IPS DF 6.9 (cell line): ENCODE data around the gene KCNJ10.

ENCODE experiments used
- DNase-seq: peaks from one replicate; pipeline ENCODE4 v3.0.0-alpha.2; 2013; ENCODE audit warnings: low read depth, low spot score
- H3K27ac ChIP-seq: one replicate; pipeline ENCODE4 v1.5.1; 2013; ENCODE audit warnings: low read length, control low read depth
- H3K27me3 ChIP-seq: 2 replicates; pipeline ENCODE4 v1.6.1; 2013; ENCODE audit warnings: mild to moderate bottlenecking, low read length; ENCODE audit not compliant: control insufficient read depth, insufficient read depth
- H3K36me3 ChIP-seq: 2 replicates; pipeline ENCODE4 v1.6.1; 2013; ENCODE audit warnings: low read length; ENCODE audit not compliant: control insufficient read depth, insufficient read depth
- H3K4me1 ChIP-seq: 2 replicates; pipeline ENCODE4 v1.6.1; 2013; ENCODE audit warnings: low read length; ENCODE audit not compliant: control insufficient read depth, insufficient read depth
- H3K4me3 ChIP-seq: 2 replicates; pipeline ENCODE4 v1.5.1; 2013; ENCODE audit warnings: mild to moderate bottlenecking, low read length
- H3K9me3 ChIP-seq: 2 replicates; pipeline ENCODE4 v1.6.1; 2013; ENCODE audit warnings: low read length, inconsistent platforms; ENCODE audit not compliant: control insufficient read depth, insufficient read depth
- WGBS: extraction: QIAGEN DNeasy Blood & Tissue Kit; methylation state at CpG from one replicate; pipeline ENCODE4 v1.1.7; 2013; ENCODE audit warnings: mixed read lengths, missing lambda C conversion rate; ENCODE audit not compliant: insufficient read length, insufficient coverage; 5-methylcytosine and 5-hydroxymethylcytosine counted together

The KCNJ10 gene

DNA sequence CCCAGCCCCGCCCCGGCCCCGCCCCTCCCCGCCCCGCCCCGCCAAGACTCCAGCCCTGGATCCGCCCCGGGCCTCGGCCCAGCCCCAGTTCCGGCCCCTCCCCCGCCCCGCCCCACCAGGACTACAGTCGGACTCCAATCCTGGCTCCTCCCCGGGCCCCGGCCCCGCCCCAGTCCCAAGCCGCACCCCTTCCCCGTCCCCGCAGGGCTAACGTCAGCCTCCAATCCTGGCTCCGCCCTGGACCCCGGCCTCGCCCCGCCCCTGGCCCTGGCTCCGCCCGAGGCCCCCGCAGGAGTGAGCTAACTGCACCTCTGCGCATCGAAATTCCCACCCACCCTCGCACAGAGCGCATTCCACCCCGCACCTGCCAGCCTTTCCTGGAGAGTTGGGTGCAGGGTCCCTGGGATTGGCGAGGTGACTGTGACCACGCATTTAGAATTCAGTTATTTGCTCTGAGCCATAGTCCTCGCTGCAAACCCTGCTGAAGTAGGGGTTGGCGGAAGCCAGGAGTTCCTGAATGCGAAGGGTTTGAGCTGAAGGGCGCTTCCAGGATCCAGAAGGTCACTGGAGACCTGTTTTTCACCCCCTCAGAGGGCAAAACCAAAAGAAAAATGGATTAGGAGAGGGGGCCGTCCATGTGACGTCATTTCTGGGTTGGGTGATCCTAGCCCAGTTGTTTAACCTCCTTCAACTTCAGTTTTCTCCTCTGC lies 29.0 kb upstream of the KCNJ10 start:
- peaks cover 24% of the 10 kb centered on the region for H3K4me1 ChIP-seq
- WGBS, result no CpG with 5 or more reads among the region's 40 CpGs
- H3K36me3 ChIP-seq, result peaks cover 6% of the 10 kb centered on the region
- no peaks in the 10 kb centered on the region for H3K9me3 ChIP-seq
- H3K4me3 ChIP-seq, result peak overlapping the region; percentile 6; the same call in 1 of the 2 replicates
- H3K27me3 ChIP-seq, result no peaks in the 10 kb centered on the region
- DNase-seq, result no peak
- no peak overlapping the region for H3K27ac ChIP-seq

DNA sequence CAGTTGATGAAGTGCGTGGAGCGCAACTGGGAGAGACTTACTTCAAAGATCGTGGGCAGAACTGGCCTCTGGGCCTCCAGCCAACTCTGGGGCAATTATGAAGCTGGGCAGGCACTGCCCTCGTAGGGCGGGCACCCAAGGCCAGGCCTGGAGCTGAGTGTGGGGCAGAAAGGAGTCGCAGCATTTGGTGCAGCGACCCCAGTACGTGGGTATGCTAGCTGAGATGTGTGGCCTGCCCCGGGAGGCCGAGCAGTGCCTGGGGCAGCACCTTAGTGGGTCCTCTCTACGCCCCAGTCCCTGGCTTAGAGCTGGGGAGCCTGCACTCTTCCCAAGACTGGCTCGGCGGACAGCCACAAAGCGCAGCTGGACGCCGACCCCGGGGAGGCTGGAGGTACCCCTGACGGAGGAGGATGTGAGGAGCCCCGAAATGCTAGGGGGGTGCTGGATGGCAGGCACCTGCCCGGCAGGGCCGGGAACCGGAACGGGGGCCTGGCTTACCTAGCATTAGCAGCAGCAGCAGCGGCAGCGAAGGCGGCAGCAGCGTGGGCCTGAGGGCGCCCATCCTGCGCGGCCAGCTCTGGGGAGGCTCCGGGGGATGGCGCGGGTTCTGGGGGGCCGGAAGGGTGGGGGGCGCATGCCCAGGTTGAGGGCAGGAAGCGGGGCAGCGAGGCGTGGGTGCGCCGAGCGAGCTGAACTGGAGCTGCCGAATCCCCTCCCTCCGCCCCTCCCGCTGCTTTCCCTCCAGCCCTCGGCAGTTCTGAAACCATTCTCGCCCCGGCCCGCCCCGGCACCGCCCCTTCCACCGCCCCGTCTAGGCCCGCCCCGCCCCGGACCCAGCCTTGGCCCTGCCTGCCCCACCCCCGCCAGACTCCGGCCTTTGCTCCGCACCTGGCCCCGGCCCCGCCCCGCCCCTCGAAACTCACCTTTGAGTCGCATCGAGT lies 28.2 kb upstream of the KCNJ10 start, which contains the start of gene IGSF8:
Gene IGSF8 (minus strand): TSS at position 709 of the 941 bp plus-strand sequence. CDS start 147 bp downstream, at position 562.
- H3K4me3 ChIP-seq, result peak within 1 kb of the TSS; percentile 62

DNA sequence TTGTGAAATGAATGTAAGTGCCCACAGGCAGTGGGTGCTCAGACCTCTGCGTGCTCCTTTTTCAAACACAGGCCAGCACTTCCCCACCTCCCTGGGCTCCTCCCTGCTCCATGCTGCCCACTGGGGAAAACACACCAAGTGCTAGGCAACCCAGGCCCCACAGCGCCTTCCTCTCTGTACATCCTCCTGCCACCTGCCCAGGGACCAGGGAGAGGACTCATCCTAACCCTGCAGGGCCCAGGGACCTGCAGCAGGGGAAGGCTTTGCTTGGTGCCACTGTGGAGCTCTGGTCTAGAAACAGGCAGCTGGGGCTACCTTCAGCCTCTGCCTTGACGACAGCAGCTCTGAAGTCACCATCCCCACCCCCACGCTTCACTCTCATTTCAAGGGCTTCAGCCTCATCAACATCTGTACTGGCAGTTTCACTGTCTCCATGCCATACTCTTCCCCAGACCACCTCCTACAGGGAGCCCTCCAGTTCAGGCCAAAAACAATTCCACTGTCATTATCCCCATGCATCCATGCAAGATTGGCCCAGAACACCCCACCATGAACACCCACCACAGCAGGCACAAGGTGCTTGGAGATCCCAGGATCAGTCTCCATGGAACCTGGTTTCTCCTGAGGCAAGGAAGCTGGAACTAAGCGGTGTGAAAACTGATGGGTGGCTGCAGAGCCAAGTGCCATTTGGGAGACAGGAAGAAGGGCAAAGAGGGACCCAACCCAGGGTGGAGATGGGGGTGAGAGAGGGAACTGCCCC lies 27.4 kb upstream of the KCNJ10 start:
- no peaks in the 10 kb centered on the region for H3K9me3 ChIP-seq
- H3K27me3 ChIP-seq, result no peaks in the 10 kb centered on the region
- peak overlapping the region; percentile 62; the same call in 1 of the 2 replicates for H3K4me3 ChIP-seq
- peaks cover 19% of the 10 kb centered on the region for H3K36me3 ChIP-seq
- H3K27ac ChIP-seq, result no peak overlapping the region
- no CpG with 5 or more reads among the region's 5 CpGs for WGBS
- peaks cover 24% of the 10 kb centered on the region for H3K4me1 ChIP-seq
- DNase-seq, result no peak

More for the DNA sequence above, 28.2 kb upstream of the KCNJ10 start, which contains the start of gene IGSF8:
- Histone ChIP-seq H3K4me1 (peaks cover 24% of the 10 kb centered on the region), H3K36me3 (peaks cover 12% of the 10 kb centered on the region), H3K9me3 (no peaks in the 10 kb centered on the region), H3K27me3 (no peaks in the 10 kb centered on the region), H3K27ac (no peak within 1 kb of the TSS)
- no peak for DNase-seq
- WGBS, result no CpG with 5 or more reads among the region's 64 CpGs

DNA sequence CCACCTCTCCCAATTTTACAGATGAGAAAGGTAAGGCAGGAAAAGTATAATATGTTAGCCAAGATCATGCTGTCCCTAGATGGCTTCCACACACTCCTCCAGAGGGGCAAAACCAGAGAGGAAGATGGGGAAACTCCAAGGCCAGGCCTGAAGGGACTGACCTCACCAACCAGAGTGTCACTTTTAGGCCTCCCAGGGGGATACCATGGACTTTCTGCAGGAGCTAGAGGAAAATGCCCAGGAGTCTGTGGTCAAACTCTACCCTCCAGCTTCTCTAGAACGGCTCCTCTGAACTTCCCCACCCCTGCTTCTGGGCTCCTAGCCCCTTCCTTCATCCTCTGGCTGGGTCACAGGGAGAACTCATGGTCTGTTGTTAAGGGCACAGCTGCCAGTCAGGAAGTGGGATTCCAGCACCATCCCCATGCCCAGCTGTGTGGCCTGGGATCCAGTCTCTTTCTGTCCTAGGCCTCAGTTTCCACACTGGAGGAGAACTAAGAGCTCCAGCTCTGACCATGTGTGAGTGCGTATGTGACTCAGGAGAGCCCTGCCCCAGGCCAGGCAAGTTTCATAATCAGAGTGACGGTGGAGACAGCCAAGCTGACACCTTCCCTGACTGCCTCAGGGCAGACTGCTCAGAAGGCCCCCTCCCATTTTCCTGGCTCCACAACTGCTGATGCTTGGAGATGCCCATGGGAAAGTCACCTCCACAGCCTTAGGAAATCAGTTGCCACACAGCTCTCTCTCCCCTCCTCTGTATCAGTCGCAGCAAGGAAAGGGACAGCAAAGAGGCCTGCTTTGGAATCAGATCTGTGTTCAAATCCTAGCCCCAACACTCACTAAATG lies 26.5 kb upstream of the KCNJ10 start:
- Histone ChIP-seq H3K4me3 (no peak overlapping the region), H3K9me3 (no peaks in the 10 kb centered on the region), H3K27ac (no peak overlapping the region), H3K36me3 (peaks cover 22% of the 10 kb centered on the region), H3K4me1 (peaks cover 24% of the 10 kb centered on the region), H3K27me3 (no peaks in the 10 kb centered on the region)
- no peak for DNase-seq
- no CpG with 5 or more reads among the region's 4 CpGs for WGBS

DNA sequence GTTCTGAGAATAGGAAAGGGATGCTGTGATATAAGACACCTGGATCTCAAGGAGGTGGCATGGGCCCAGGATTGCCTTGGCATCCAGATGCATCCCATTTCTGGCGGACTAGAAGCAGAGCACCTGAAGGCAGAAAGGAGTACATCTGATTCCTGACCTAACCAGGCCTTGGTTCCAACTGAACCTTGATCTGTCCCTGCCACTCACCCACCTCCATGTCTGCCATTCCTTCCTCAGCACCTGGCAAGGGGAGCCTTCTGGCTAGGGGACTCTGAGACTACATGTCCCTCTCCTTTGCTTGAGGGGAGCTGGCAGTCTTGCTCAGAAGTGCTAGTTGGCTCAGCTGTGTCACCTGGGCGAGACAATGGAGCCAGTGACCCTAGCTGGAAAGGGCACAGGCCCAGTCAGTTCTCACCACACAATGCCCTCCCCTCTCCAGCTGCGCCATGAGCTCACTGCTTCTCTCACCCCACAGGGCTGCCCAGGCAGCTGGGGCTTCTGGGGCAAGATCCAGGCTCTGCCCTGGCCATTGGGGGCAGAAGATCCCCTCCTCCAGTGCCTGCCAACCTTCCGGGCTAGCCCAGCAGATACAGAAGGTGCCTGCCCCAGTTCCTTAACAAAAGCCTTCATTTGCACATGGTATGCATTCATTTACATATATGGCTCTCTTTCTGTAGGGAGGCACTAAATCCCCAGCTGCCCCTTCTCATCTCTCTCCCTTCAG lies 25.6 kb upstream of the KCNJ10 start:
- peaks cover 22% of the 10 kb centered on the region for H3K4me1 ChIP-seq
- H3K36me3 ChIP-seq, result peaks cover 25% of the 10 kb centered on the region
- no CpG with 5 or more reads among the region's 4 CpGs for WGBS
- H3K4me3 ChIP-seq, result no peak overlapping the region
- H3K27ac ChIP-seq, result no peak overlapping the region
- H3K9me3 ChIP-seq, result no peaks in the 10 kb centered on the region
- H3K27me3 ChIP-seq, result no peaks in the 10 kb centered on the region
- DNase-seq, result no peak

DNA sequence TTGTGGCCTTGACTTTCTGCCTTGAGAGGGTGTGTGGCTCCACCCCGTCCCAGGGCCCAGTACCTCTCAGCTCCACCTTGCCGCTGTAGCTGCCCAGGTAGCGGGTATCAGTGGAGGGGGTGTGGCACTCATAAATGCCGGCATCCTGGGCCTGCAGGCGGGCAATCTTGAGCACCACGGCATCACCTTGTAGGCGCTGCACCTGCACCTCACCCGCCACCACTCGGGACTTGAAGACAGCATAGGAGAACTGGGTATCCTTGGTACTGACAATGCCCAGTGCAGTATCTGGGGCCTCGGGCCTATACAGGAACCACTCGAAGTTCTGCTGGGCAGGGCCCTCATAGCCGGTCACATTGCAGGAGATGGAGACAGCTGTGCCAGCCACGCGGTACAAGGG lies 24.8 kb upstream of the KCNJ10 start:
- no peak overlapping the region for H3K27ac ChIP-seq
- no peaks in the 10 kb centered on the region for H3K9me3 ChIP-seq
- no peak for DNase-seq
- no peak overlapping the region for H3K4me3 ChIP-seq
- no CpG with 5 or more reads among the region's 14 CpGs for WGBS
- peaks cover 25% of the 10 kb centered on the region for H3K36me3 ChIP-seq
- no peaks in the 10 kb centered on the region for H3K27me3 ChIP-seq
- peaks cover 22% of the 10 kb centered on the region for H3K4me1 ChIP-seq

DNA sequence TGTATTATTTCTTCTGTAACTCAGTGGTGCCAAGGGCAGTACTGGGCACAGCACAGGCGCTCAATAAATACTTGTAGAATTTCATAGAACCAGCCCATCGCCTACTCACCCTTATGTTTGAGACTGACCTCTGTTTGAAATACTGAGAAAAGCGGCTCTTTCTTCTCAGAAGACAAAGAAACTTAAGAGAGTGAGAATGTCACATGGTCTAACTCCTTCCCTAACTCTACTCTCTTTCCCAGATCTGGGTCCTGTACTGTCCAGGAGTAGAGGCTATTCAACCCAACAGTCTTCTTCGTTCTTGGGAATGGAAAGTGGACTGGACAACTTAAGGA lies 24.3 kb upstream of the KCNJ10 start:
- no peak overlapping the region for H3K27ac ChIP-seq
- H3K9me3 ChIP-seq, result no peaks in the 10 kb centered on the region
- H3K4me3 ChIP-seq, result no peak overlapping the region
- no peaks in the 10 kb centered on the region for H3K27me3 ChIP-seq
- no peak for DNase-seq
- WGBS, result no CpG with 5 or more reads among the region's 4 CpGs
- H3K4me1 ChIP-seq, result peaks cover 22% of the 10 kb centered on the region
- peaks cover 25% of the 10 kb centered on the region for H3K36me3 ChIP-seq

DNA sequence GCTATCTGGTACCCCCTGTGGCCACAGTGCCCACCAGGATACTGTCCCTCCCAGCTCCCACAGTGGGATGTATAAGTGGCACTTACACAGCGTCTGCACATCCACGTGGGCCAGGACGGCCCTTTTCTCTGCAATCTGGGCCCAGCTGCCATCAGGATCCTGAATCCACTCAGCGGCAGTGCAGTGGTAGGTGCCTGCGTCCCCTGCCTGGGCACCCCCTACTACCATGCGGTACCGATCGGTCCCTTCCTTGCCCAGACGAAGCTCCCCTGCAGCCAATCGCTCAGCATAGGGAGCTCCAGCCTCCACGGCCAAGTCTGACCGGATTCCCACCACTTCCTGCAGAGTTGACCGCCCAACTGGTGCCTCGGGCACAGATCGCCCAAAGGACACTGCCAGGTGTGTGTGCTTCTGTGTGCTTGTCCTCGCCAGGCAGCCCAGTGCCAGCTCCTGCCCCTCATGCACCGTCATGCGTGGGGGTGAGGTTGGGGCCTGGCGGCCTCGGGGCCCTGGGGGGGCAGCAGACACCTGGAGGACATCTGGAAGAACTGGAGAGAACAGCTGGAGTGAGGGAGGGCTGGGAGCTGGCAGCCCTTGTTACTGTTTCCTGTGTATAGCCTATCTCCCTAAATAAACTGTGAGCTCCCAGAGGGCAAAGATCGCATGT lies 23.8 kb upstream of the KCNJ10 start:
- no peaks in the 10 kb centered on the region for H3K27me3 ChIP-seq
- H3K27ac ChIP-seq, result no peak overlapping the region
- no peaks in the 10 kb centered on the region for H3K9me3 ChIP-seq
- WGBS, result no CpG with 5 or more reads among the region's 21 CpGs
- no peak overlapping the region for H3K4me3 ChIP-seq
- no peak for DNase-seq
- H3K4me1 ChIP-seq, result peaks cover 22% of the 10 kb centered on the region
- H3K36me3 ChIP-seq, result peaks cover 25% of the 10 kb centered on the region

DNA sequence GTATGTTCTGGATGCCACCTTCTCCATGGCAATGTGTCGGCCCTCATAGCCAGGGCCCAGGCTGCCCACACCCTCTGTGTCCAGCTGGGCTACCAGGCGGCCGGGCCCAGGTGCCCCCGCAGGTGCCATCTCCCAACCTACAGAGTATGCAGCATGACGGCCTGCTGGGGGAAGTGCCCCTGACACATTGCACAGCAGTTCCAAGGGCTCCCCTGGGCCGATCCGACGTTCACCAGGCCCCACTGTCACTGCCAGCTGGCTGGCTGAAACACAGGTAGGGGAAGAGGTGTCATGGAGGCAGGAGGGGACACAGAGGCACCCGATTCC lies 23.1 kb upstream of the KCNJ10 start:
- Histone ChIP-seq H3K36me3 (peaks cover 25% of the 10 kb centered on the region), H3K9me3 (no peaks in the 10 kb centered on the region), H3K27me3 (no peaks in the 10 kb centered on the region), H3K4me3 (no peak overlapping the region), H3K27ac (no peak overlapping the region), H3K4me1 (peaks cover 22% of the 10 kb centered on the region)
- no CpG with 5 or more reads among the region's 9 CpGs for WGBS
- DNase-seq, result no peak
